Measurements from ENCODE around the gene PRRX2.

DNA sequence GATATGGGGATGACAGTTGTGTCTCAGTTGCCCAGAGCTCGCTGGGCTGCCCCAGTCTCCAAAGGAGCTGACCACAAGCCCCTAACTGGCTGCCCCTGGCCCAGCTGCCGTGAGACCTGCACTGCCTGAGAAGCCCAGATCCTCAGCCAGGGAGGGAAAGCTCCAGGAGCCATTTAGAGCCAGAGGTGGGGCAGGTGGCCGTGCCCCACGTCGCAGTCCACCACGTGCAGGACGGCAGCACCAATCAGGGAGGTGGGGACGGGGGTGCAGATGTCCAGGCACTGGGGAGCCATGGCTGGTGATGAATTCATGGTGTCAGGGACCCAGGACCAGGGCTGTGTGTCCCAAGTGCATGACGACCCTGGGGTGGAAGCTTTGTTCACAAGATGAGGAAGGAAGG, 13.4 kb downstream of the PRRX2 start:
- TF ChIP-seq, protein P1, sequence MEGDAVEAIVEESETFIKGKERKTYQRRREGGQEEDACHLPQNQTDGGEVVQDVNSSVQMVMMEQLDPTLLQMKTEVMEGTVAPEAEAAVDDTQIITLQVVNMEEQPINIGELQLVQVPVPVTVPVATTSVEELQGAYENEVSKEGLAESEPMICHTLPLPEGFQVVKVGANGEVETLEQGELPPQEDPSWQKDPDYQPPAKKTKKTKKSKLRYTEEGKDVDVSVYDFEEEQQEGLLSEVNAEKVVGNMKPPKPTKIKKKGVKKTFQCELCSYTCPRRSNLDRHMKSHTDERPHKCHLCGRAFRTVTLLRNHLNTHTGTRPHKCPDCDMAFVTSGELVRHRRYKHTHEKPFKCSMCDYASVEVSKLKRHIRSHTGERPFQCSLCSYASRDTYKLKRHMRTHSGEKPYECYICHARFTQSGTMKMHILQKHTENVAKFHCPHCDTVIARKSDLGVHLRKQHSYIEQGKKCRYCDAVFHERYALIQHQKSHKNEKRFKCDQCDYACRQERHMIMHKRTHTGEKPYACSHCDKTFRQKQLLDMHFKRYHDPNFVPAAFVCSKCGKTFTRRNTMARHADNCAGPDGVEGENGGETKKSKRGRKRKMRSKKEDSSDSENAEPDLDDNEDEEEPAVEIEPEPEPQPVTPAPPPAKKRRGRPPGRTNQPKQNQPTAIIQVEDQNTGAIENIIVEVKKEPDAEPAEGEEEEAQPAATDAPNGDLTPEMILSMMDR (IDR thresholded peaks at IDR 0.05; ENCODE audit: poor library complexity): no peak
- TF ChIP-seq EZH2phosphoT487 (IDR thresholded peaks at IDR 0.05; ENCODE audit: low read depth, severe bottlenecking, unreplicated experiment) (no peak), EZH2 (IDR thresholded peaks at IDR 0.05; ENCODE audit: borderline replicate concordance) (no peak)
